ENCODE measurements around the gene SSH2. TPM values are rescaled to one million over a fixed set of nuclear protein-coding genes. Genes with fewer than 3 reads are reported as not detected.
A peak's percentile ranks its signal among the peaks of the same experiment; 100 is the strongest.

The SSH2 gene
- total and polyA plus RNA-seq, 2 of the 13 experiments (the other 11 are each of a cell fraction or from before 2014, with no cell fraction given): 6.0 to 6.4 TPM

- TF ChIP-seq CSRNP2 (CRISPR knock-in tag; conservative IDR thresholded peaks at IDR 0.05; ENCODE audit: low read depth) (no peak), FOXA3 (CRISPR knock-in tag; IDR thresholded peaks at IDR 0.05) (no peak), GRHL1 (CRISPR knock-in tag; conservative IDR thresholded peaks at IDR 0.05) (no peak), FOXO1 (CRISPR knock-in tag; IDR thresholded peaks at IDR 0.05) (no peak), CCAR2 (optimal IDR thresholded peaks at IDR 0.05; ENCODE audit: low read depth, low read length) (no peak), ZNF749 (CRISPR knock-in tag; IDR thresholded peaks at IDR 0.05; ENCODE audit: borderline replicate concordance) (no peak), HOMEZ (CRISPR knock-in tag; IDR thresholded peaks at IDR 0.05; ENCODE audit: low read depth) (no peak), SP1 (IDR thresholded peaks at IDR 0.05) (no peak), SP1 (CRISPR knock-in tag; IDR thresholded peaks at IDR 0.05) (peak; percentile 28; the same call in 1 of the 2 replicates), ZNF891 (CRISPR knock-in tag; IDR thresholded peaks at IDR 0.05) (no peak), AHR (CRISPR knock-in tag; IDR thresholded peaks at IDR 0.05) (no peak), ETV6 (CRISPR knock-in tag; conservative IDR thresholded peaks at IDR 0.05) (no peak), ZNF556 (CRISPR knock-in tag; IDR thresholded peaks at IDR 0.05; ENCODE audit: borderline replicate concordance) (peak; percentile 33; the same call in 1 of the 2 replicates), GMEB1 (CRISPR knock-in tag; IDR thresholded peaks at IDR 0.05; ENCODE audit: borderline replicate concordance) (no peak), HNF4G (IDR thresholded peaks at IDR 0.05; ENCODE audit: borderline replicate concordance, low read depth, low read length) (no peak), HNF4G (CRISPR knock-in tag; IDR thresholded peaks at IDR 0.05; ENCODE audit: borderline replicate concordance, low read depth) (no peak), ZNF598 (CRISPR knock-in tag; IDR thresholded peaks at IDR 0.05; ENCODE audit: borderline replicate concordance) (no peak), CBFB (CRISPR knock-in tag; IDR thresholded peaks at IDR 0.05) (no peak), SPEN (CRISPR knock-in tag; IDR thresholded peaks at IDR 0.05; ENCODE audit: low read depth) (no peak), ZNF678 (CRISPR knock-in tag; IDR thresholded peaks at IDR 0.05) (no peak; the same call in 1 of the 2 replicates), ATF7-NPFF (CRISPR knock-in tag; IDR thresholded peaks at IDR 0.05; ENCODE audit: low read depth) (no peak), HINFP (CRISPR knock-in tag; IDR thresholded peaks at IDR 0.05; ENCODE audit: low read depth) (no peak)
These were observed 314.3 kb downstream of the SSH2 start (continued) for GRCh38 chr17:29615492-29616299.

Measured in HepG2 (cell line).